ENCODE results near the gene CADPS2.

CADPS2 gene

GRCh38 chr7:122423591-122423990, 462.7 kb downstream of the CADPS2 start:
- TF ChIP-seq EZH2phosphoT487 (IDR thresholded peaks at IDR 0.05; ENCODE audit: borderline replicate concordance) = no peak
- TF ChIP-seq CTCF (conservative IDR thresholded peaks at IDR 0.05; ENCODE audit: low read length) = no peak
- Histone ChIP-seq H3F3A (ENCODE audit: low read depth) (no peaks in the 10 kb centered on the region), H4K20me1 (ENCODE audit: insufficient read depth, low read length, poor library complexity, severe bottlenecking) (no peaks in the 10 kb centered on the region), H3K9ac (ENCODE audit: low read depth, low read length, poor library complexity, severe bottlenecking) (no peak overlapping the region), H3K36me3 (ENCODE audit: insufficient read depth, low read length) (no peaks in the 10 kb centered on the region), H3K9me3 (ENCODE audit: insufficient read depth, low read depth, low read length) (no peaks in the 10 kb centered on the region), H3K79me2 (ENCODE audit: insufficient read depth, low read length) (no peaks in the 10 kb centered on the region), H3K4me1 (ENCODE audit: insufficient read depth, low read length, poor library complexity, severe bottlenecking) (no peaks in the 10 kb centered on the region), H3K4me3 (ENCODE audit: low read length, poor library complexity, severe bottlenecking) (no peak overlapping the region), H2AFZ (ENCODE audit: low read length) (no peak overlapping the region), H3K4me2 (ENCODE audit: low read depth, low read length, poor library complexity, severe bottlenecking) (no peak overlapping the region), H3K27me3 (ENCODE audit: insufficient read depth, low read length, poor library complexity, severe bottlenecking) (no peaks in the 10 kb centered on the region), H3K9me2 (replicated peaks; ENCODE audit: low read depth, low read length) (no peaks in the 10 kb centered on the region)

GRCh38 chr7:122416336-122416735, 469.9 kb downstream of the CADPS2 start:
- Histone ChIP-seq H3K4me1 (ENCODE audit: insufficient read depth, low read length, poor library complexity, severe bottlenecking) (no peaks in the 10 kb centered on the region), H4K20me1 (ENCODE audit: insufficient read depth, low read length, poor library complexity, severe bottlenecking) (no peaks in the 10 kb centered on the region), H3F3A (ENCODE audit: low read depth) (no peaks in the 10 kb centered on the region), H3K9ac (ENCODE audit: low read depth, low read length, poor library complexity, severe bottlenecking) (no peak overlapping the region), H3K27me3 (ENCODE audit: insufficient read depth, low read length, poor library complexity, severe bottlenecking) (no peaks in the 10 kb centered on the region), H3K4me2 (ENCODE audit: low read depth, low read length, poor library complexity, severe bottlenecking) (no peak overlapping the region), H3K36me3 (ENCODE audit: insufficient read depth, low read length) (no peaks in the 10 kb centered on the region), H2AFZ (ENCODE audit: low read length) (no peak overlapping the region), H3K9me3 (ENCODE audit: insufficient read depth, low read depth, low read length) (no peaks in the 10 kb centered on the region), H3K9me2 (replicated peaks; ENCODE audit: low read depth, low read length) (no peaks in the 10 kb centered on the region), H3K79me2 (ENCODE audit: insufficient read depth, low read length) (no peaks in the 10 kb centered on the region), H3K4me3 (ENCODE audit: low read length, poor library complexity, severe bottlenecking) (no peak overlapping the region)
- TF ChIP-seq EZH2phosphoT487 (IDR thresholded peaks at IDR 0.05; ENCODE audit: borderline replicate concordance) = no peak
- no peak for TF ChIP-seq CTCF (conservative IDR thresholded peaks at IDR 0.05; ENCODE audit: low read length)

GRCh38 chr7:122415510-122415909, 470.8 kb downstream of the CADPS2 start:
- no peaks in the 10 kb centered on the region for H3K36me3 ChIP-seq (ENCODE audit: insufficient read depth, low read length)

More at GRCh38 chr7:122415510-122415909, 470.8 kb downstream of the CADPS2 start:
- Histone ChIP-seq H3K27me3 (ENCODE audit: insufficient read depth, low read length, poor library complexity, severe bottlenecking) (no peaks in the 10 kb centered on the region), H2AFZ (ENCODE audit: low read length) (no peak overlapping the region), H3K9ac (ENCODE audit: low read depth, low read length, poor library complexity, severe bottlenecking) (no peak overlapping the region), H3K79me2 (ENCODE audit: insufficient read depth, low read length) (no peaks in the 10 kb centered on the region), H3K9me2 (replicated peaks; ENCODE audit: low read depth, low read length) (no peaks in the 10 kb centered on the region), H3F3A (ENCODE audit: low read depth) (no peaks in the 10 kb centered on the region), H3K4me3 (ENCODE audit: low read length, poor library complexity, severe bottlenecking) (no peak overlapping the region), H3K4me2 (ENCODE audit: low read depth, low read length, poor library complexity, severe bottlenecking) (no peak overlapping the region), H3K9me3 (ENCODE audit: insufficient read depth, low read depth, low read length) (no peaks in the 10 kb centered on the region), H3K4me1 (ENCODE audit: insufficient read depth, low read length, poor library complexity, severe bottlenecking) (no peaks in the 10 kb centered on the region), H4K20me1 (ENCODE audit: insufficient read depth, low read length, poor library complexity, severe bottlenecking) (no peaks in the 10 kb centered on the region)
- TF ChIP-seq EZH2phosphoT487 (IDR thresholded peaks at IDR 0.05; ENCODE audit: borderline replicate concordance) (no peak), CTCF (conservative IDR thresholded peaks at IDR 0.05; ENCODE audit: low read length) (no peak)

Data from Loucy (cell line).